NCI-H2171 (cell line): Measurements from ENCODE around the gene POLR2L.

Experiments
- DNase-seq: peaks from one replicate; lab custom pipeline; 2025; lab: John Stamatoyannopoulos, UW

Gene POLR2L

DNA sequence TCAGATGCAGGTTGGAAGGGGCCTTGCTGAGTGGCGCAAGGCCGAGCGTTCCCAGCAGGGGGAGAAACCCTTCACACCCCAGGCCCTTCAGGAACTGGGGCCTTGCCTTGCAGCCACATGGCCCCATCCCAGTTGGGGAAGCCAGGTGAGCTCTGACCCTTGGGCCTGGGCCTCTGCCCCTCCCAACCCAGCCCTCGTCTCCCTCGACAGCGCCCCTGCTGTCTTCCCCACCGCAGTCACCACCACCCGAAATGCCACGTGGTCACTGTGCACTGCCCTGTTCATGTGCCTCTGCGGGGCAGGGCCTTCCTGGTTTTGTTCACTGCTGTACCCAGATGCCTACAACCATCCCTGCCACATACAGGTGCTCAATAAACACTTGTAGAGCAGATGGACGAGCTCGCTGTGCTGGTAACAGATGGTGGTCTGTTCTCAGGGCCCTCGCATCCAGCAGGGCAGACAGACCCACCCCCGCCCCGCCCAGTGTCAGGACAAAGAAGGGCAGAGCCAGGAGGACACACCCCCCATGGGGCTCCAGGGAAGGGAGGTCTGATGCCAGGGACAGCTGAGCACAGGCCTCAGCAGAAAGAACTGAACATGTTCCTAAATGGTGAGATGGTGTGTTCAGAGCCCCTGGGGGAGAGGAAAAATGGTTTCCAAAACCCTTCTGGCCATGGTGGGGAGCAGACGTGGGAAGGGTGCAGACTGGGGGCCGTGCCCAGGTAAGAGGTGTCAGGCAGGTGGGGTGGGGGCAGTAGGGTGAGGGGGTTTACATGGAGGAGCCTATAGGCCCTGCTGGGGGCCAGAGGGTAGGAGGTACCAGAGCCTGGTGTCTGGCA, 3.7 kb downstream of the POLR2L start:
- DNase-seq, result no peak

DNA sequence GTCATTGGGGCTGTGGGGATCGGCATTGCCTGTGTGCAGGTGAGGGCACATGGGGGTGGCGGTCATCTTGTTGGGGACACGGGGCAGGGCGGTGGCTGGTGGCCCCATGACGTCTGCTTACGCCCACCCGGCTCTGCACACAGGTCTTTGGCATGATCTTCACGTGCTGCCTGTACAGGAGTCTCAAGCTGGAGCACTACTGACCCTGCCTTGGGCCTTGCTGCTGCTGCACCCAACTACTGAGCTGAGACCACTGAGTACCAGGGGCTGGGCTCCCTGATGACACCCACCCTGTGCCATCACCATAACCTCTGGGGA, 4.4 kb downstream of the POLR2L start:
- DNase-seq, result no peak

GRCh38 chr11:837189-837989, 4.9 kb downstream of the POLR2L start:
- DNase-seq, result no peak

DNA sequence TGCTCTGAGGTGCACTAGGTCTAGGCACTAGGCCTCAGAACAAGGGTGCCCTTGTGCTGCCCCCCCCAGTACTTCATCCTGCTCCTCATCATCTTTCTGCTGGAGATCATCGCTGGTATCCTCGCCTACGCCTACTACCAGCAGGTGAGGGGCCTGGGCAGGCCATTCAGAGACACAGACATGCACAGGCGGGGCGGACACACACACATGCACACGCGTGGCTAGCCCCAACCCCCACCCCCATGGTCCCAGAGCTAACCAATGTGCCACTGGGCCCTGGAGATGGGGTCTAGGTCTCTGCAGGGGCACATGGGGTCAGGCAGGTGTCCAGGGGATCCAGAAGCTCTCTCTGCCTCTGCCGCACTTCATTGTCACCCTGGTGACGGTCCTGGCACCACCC, 5.6 kb downstream of the POLR2L start:
- no peak for DNase-seq

DNA sequence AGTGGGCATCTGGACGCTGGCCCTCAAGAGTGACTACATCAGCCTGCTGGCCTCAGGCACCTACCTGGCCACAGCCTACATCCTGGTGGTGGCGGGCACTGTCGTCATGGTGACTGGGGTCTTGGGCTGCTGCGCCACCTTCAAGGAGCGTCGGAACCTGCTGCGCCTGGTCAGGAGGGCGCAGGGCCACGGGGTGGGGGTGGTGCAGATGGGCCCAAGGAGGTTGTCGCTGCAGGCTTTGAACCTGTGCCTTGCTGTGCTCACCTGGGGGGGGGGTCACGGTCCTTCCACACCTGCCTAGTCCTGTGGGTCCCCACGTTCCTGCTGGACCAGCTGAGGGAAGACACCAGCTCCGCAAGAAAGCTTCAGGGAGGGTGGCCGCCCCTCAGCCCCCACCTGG, 6.1 kb downstream of the POLR2L start:
- DNase-seq, result no peak

GRCh38 chr11:834371-835316, 7.7 kb downstream of the POLR2L start:
- no peak for DNase-seq

GRCh38 chr11:833849-834311, 8.4 kb downstream of the POLR2L start:
- no peak for DNase-seq

DNA sequence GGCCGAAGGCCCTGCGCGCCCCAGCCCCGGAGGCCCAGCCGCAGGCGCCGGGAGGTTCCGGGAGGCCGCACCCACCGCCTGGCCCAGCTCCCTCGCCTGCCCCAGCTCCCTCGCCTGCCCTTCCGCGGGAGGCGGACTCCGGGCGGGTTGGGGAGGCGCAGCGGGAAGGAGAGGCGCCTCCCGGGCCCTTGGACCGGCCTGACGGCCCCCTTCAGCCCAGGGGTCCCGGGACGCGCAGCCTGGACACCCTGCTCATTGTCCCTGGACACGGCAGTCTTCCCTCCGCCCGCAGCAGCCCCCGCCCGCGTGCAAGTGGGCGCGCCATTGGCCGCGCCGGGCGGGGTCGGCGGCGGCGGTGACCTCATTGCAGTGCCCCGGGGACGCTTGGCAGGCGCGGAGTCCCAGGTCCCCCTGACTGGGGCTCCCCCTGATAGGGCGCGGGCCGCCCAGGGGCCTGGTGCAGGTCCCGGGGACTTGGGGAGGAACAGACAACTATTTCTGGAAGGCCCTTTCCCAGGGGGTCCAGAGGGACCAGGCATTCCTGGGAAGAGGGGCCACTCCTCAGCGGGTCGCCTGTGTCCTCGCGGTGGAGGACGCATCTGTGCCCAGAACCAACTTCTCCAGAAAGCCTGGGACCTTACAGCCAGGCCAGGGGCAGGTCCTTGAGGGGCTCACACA, 9.1 kb downstream of the POLR2L start:
- peak; percentile 13 for DNase-seq

- DNase-seq, result no peak
Observed at GRCh38 chr11:832529-833113, 9.7 kb downstream of the POLR2L start, which contains the start of gene CD151. Gene CD151 (plus strand): TSS chr11:832952. CDS start chr11:836070, 3,118 bp downstream.

DNA sequence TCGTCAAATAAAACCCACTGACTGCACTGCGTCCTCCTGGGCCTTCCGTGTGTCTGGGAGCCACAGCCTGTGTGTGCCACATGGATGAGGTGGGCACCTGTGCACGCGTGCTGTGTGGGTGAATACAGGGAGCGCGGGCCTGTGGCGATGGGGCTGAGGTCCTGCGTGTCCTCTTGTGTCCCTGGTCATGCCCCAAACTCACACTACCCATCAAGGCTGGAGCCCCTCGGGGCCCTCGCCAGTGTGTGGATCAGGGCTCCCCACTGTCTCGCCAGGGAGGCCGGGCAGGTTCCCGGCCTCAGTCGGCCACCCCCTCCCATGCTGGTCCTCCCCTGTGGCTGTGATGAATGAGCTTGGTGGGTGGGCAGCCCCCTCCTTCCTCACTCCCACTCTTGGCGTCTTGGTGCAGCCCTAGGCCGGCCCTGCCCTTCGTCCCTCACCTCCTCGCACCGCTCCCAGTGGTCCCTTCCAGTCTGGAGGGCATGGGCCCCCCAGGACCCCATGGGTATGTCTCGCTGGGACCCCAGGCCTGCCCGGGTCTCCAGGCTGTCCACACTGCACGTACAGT, 10.3 kb downstream of the POLR2L start:
- no peak for DNase-seq

DNA sequence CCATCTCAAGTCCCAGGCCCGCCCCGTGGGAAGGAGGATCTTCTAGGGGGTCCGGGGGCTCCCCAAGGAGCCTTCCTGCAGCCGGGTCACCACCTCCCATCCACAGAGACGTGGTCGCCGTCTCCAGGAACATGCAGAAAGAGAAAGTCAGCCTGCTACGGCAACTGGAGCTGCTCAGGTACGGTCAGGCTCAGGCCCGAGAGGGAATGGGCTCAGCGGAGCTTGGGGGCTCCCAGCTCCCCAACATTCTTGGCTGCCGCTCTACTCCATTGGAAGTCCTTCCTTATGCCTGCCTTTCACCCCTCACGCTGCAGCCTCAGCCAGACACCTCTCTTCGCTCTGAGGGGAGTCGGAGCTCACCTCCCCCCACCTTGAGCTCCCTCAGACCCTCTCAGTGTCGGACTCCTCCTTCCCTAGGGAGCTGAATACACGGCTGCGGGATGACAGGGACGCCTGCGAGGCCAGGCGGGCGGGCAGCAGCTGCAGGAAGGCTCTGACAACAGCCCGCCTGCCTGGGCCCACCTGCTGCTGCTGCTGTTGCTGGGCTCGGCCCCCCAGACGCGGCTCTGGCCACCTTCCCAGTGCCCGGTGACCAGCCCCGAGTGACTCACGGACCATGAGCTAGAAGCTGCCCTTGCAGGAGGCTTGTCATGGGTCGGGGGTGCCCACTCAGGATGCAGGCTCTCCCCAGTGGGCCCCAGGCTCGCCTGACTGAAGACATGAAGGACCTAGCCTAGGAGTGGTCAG, 11.0 kb downstream of the POLR2L start:
- no peak for DNase-seq

GRCh38 chr11:830295-831117, 11.8 kb downstream of the POLR2L start:
- DNase-seq, result peak; percentile 66

DNA sequence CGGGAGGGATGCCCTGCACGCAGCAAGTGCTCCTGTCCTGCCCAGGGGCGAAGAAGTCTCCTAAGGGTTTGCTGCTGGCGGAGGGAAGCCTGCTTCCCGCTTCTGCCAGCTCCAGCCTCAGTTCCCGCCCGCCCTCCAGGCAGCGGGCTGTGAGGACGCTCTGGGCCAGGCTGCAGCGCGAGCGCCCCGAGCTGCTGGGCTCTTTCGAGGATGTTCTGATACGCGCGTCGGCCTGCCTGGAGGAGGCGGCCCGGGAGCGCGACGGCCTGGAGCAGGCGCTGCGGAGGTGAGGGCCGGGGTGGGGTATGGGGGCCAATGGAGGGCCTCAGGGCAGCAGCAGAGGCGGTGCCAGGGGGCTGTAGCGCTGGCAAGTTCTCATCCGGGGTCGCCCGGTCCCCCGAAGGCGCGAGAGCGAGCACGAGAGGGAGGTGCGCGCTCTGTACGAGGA, 12.5 kb downstream of the POLR2L start:
- DNase-seq, result no peak

DNA sequence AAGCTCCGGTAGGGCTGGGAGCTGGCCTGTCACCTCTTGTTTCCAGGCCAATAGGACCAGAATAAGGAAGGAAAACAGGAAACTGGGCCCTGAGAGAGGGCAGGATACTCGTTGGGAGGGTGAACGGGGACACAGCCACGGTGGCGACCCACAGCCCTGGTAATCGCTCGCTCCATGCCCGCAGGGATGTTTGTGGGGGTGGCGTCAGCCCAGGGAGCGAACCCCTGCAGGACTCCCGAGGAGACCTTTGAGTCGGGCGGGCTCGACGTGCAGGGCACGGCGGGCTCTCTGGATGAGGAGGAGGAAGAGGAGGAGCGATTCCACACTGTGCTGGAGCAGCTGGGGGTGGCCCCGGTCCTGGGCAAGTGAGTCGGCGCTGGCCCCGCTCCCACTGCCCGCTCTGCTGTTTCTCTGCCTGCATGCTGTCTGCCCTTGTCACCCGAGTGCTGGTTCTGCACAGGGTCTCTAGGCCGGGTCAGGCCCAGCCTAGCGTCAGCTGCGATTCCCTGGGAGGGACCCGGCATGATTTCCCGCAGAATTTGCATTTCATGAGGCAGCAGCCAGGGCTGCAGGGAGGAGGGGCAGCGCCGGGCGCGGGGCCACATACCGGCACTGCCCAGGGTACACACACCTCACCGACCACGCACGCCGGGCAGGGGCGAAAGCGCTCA, 13.0 kb downstream of the POLR2L start:
- DNase-seq, result no peak

DNA sequence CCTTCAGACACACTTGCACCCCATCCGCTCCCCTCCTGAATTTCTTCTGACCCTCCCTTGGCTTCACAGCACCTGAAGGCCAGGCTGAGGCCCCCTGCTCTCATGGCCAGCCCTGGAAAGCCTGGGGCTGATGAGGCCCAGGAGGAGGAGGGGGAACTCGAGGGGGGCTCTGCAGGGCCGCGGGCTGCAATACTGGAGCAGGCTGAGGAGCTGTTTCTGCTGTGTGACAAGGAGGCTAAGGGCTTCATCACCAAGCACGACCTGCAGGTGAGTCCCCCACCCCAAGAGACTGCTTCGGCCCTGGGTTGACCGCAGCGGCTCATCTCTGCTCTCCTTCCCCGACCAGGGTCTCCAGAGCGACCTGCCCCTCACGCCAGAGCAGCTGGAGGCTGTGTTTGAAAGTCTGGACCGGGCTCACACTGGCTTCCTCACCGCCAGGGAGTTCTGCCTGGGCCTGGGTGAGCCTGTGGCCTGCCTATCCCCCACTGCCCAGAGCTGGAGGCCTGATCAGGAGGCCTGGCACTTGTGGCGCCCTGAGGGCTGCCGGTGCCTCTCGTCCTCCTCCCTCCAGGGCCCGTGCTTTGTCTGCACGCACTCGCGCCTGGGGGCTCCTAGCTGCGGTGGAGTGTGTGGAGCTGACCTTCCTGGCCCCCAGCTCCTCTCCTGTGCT, 13.7 kb downstream of the POLR2L start:
- DNase-seq, result no peak

GRCh38 chr11:827897-828192, 14.5 kb downstream of the POLR2L start, which contains the start of gene CRACR2B:
Gene CRACR2B (plus strand): TSS chr11:827919. CDS start chr11:828608, 689 bp downstream.
- no peak for DNase-seq

DNA sequence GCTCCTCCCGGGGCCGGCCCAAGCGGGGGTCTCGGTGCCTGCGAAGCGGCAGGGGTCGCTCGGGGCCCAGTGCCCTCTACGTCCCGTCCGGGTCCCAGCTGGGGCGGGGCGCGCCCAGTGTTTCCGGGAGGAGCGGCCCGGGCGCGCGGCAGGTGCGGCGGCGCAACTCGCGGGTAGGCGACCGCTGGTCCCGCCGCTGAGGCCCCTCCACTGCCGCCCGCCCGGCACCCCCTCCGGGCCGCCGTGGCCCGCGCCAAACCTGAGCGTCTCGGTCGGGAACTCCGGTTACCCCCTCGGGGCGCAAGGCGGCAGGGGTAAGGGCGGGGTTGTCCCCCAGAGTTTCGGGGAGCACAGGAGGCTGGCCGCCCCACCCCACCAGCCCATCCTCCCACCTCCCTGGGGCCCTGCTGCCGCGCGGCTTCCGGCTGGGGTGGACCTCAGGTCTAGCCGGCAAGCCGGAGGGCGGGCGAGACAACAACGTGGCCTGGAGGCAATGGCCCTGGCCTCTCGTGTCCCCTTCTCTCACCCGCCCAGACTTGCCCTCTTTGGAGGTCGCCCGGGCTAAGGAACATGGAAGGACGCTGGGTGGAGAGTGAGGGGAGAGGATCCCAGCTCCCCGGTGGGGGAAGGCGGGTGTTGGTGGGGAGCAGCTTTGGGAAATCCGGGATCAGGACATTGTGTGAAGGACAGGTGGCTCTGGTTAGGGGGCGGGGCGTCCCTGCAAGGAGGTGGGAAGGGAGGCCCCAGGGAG, 15.0 kb downstream of the POLR2L start:
- no peak for DNase-seq
